Measurements from ENCODE around the gene BSDC1.

The BSDC1 gene

GRCh38 chr1:32393832-32394140 is 455 bp downstream of the BSDC1 start:
- no peak for FAIRE-seq

GRCh38 chr1:32393136-32393535 is 1.1 kb downstream of the BSDC1 start:
- no peak for FAIRE-seq

GRCh38 chr1:32392325-32392724 is 1.9 kb downstream of the BSDC1 start:
- no peak for FAIRE-seq

GRCh38 chr1:32390904-32391870 is 3.1 kb downstream of the BSDC1 start:
- FAIRE-seq: no peak

GRCh38 chr1:32388641-32389040 is 5.6 kb downstream of the BSDC1 start:
- no peak for FAIRE-seq

GRCh38 chr1:32386676-32387392 is 7.4 kb downstream of the BSDC1 start:
- no peak for FAIRE-seq

GRCh38 chr1:32380057-32380456 is 14.2 kb downstream of the BSDC1 start:
- no peak for FAIRE-seq

- no peak for FAIRE-seq
These were observed 16.6 kb downstream of the BSDC1 start for GRCh38 chr1:32377541-32378220.

GRCh38 chr1:32376199-32376598 is 18.0 kb downstream of the BSDC1 start:
- FAIRE-seq: no peak

GRCh38 chr1:32373996-32374592 is 20.1 kb downstream of the BSDC1 start:
- FAIRE-seq: no peak

GRCh38 chr1:32372149-32372756 is 22.0 kb downstream of the BSDC1 start:
- no peak for FAIRE-seq

GRCh38 chr1:32367912-32368635 is 26.2 kb downstream of the BSDC1 start:
- FAIRE-seq: no peak

- FAIRE-seq: no peak
These were observed 28.8 kb downstream of the BSDC1 start for GRCh38 chr1:32365445-32365844.

- FAIRE-seq: no peak
These were observed 29.4 kb downstream of the BSDC1 start for GRCh38 chr1:32364836-32365235.

GRCh38 chr1:32363713-32364112 is 30.5 kb downstream of the BSDC1 start:
- no peak for FAIRE-seq

GRCh38 chr1:32362474-32363313 is 31.5 kb downstream of the BSDC1 start, which contains the start of the genes FAM229A and TSSK3:
Gene FAM229A (minus strand): TSS chr1:32362485. CDS start chr1:32362091, 394 bp downstream.
Gene TSSK3 (plus strand): TSS chr1:32362539. CDS start chr1:32362702, 163 bp downstream.
- FAIRE-seq: no peak

GRCh38 chr1:32361674-32362473 is 32.4 kb downstream of the BSDC1 start:
- no peak for FAIRE-seq

- no peak for FAIRE-seq
These were observed 33.0 kb downstream of the BSDC1 start for GRCh38 chr1:32361308-32361673.

- FAIRE-seq: no peak
These were observed 35.8 kb downstream of the BSDC1 start for GRCh38 chr1:32358435-32358834.

- FAIRE-seq: no peak
These were observed 36.6 kb downstream of the BSDC1 start for GRCh38 chr1:32357614-32358013.

Data from A204.1 (cell line).